Measurements from ENCODE around the gene ABCA7.

Gene ABCA7, protein sequence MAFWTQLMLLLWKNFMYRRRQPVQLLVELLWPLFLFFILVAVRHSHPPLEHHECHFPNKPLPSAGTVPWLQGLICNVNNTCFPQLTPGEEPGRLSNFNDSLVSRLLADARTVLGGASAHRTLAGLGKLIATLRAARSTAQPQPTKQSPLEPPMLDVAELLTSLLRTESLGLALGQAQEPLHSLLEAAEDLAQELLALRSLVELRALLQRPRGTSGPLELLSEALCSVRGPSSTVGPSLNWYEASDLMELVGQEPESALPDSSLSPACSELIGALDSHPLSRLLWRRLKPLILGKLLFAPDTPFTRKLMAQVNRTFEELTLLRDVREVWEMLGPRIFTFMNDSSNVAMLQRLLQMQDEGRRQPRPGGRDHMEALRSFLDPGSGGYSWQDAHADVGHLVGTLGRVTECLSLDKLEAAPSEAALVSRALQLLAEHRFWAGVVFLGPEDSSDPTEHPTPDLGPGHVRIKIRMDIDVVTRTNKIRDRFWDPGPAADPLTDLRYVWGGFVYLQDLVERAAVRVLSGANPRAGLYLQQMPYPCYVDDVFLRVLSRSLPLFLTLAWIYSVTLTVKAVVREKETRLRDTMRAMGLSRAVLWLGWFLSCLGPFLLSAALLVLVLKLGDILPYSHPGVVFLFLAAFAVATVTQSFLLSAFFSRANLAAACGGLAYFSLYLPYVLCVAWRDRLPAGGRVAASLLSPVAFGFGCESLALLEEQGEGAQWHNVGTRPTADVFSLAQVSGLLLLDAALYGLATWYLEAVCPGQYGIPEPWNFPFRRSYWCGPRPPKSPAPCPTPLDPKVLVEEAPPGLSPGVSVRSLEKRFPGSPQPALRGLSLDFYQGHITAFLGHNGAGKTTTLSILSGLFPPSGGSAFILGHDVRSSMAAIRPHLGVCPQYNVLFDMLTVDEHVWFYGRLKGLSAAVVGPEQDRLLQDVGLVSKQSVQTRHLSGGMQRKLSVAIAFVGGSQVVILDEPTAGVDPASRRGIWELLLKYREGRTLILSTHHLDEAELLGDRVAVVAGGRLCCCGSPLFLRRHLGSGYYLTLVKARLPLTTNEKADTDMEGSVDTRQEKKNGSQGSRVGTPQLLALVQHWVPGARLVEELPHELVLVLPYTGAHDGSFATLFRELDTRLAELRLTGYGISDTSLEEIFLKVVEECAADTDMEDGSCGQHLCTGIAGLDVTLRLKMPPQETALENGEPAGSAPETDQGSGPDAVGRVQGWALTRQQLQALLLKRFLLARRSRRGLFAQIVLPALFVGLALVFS (N-terminal part only)

DNA sequence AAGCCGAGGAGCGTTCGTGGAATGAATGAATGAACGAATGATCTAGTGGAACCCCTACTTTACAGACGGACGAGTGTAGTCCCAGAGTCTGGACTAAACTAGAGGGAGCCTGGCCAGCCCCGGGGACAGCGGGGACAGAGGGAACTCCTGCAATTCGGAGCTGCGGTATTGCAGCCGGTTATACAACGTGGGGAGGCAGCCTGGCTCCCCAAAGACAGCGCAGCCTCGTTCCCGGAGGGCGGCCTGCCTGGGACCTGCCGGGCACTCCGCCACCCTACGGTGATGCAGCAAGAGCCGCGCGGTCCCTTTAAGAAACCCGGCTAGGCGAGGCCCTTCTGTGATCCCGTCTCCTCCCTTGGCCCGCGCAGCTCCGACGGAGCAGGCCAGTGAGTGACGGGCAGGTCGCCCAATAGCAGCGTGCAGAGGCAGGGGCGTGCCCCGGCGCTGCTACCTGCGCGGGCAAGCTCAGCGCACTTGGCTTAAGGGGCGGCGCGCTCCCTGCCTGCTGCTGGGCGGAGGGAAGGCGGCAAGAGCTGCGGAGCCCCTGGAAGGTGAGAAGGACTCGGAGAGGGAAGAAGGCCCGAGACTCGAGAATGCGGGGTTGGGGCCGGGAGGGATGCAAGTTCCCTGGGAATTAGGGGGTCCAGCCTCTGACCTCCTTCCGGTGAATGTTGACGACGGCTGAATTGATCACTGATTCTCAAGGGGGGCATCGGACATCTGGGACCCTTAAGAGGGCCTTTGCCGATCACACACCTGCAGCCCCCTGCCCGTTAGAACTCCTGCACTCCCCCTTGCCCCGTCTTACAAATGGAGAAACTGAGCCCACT lies at the start of gene ABCA7:
TSS of gene ABCA7 (plus strand) at position 462 of the 830 bp plus-strand sequence. CDS start 1,255 bp downstream, outside the sequence.
- DNase-seq (ENCODE audit: low read depth in 2 of 2), result peak; percentile 99

DNA sequence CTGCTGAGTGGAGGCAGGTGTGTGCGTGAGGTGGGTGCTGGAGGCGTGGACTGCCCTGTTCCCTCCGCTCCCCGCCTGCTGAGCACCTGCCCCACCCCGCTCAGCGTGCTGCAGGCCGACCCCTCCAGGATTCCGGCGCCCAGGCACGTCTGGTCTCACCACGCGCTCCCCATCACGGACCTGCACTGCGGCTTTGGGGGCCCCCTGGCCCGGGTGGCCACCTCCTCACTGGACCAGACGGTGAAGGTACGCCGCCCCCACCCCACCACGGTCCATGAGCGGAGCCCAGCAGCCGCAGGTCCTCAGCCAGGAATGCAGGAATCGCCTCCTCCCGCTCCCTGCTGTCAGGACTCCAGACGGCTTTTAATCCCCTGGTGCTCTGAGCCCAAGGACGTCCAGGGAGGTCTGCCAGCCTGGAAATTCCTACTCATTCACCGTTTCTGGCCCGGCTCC lies 49.8 kb upstream of the ABCA7 start:
- DNase-seq (ENCODE audit: low read depth in 2 of 2), result no peak

DNA sequence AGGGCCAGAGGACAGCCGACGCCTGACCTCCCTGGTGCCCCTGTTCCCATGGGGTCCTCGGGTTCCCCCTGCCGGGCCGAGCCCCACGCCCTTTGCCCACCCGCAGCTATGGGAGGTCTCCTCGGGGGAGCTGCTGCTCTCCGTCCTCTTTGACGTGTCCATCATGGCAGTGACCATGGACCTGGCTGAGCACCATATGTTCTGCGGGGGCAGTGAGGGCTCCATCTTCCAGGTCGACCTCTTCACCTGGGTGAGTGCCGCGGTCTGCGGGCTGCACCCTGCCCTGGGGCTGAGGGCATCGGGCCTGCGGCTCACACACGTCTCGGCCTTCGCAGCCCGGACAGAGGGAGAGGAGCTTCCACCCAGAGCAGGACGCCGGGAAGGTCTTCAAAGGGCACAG lies 49.2 kb upstream of the ABCA7 start:
- DNase-seq (ENCODE audit: low read depth in 2 of 2), result no peak

DNA sequence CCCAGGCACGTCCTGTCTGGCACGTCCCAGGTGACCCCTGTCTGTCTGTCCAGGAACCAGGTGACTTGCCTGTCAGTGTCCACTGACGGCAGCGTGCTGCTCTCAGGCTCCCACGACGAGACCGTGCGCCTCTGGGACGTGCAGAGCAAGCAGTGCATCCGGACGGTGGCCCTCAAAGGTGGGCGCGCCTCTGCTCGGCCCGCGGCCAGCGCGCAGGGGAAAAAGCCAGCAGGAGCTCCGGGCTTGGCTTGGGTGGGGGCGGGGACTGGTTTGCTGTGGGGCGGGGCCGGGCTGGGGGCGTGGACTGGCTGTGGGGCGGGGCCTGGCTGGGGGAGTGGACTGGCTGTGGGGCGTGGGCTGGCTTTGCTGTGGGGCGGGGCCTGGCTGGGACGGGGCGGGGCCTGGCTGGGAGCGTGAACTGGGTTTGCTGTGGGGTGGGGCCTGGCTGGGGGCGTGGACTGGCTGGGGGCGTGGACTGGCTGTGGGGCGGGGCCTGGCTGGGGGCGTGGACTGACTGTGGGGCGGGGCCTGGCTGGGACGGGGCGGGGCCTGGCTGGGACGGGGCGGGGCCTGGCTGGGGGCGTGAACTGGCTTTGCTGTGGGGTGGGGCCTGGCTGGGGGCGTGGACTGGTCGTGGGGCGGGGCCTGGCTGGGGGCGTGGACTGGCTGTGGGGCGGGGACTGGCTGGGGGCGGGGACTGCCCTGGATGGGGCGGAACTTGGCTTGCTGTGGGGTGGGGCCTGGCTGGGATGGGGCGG lies 48.6 kb upstream of the ABCA7 start:
- DNase-seq (ENCODE audit: low read depth in 2 of 2), result peak in 1 of 2 donors; percentile 10

DNA sequence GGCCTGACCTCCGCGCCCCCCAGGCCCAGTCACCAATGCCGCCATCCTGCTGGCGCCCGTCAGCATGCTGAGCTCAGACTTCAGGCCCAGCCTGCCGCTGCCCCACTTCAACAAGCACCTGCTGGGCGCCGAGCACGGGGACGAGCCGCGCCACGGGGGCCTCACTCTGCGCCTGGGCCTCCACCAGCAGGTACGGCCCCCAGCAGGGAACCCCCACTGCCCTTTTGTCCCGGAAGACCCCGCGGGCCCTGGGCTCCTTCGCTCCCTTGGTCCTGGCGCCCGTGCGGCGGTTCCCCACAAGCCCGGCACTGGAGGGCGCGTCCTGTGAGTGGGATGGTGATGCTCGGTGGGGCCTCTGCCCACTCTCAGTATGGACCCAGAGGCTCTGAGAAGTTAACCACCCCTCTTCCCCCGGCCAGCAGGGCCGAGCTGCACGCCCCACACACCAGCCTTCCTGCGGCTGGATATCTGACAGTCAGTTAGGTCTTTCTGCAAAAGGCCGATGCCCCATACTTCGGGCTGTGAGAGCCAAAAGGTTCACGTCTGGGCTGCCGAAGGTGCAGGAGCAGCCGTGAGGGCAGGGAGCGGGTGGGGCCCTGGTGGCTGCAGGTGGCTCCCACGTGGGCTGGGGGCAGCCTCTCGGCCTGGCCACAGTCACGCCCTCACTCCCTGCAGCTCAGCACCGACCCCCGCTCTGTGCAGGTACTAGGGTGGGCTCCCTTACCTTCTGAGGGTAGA lies 47.8 kb upstream of the ABCA7 start:
- no peak for DNase-seq (ENCODE audit: low read depth in 2 of 2)

DNA sequence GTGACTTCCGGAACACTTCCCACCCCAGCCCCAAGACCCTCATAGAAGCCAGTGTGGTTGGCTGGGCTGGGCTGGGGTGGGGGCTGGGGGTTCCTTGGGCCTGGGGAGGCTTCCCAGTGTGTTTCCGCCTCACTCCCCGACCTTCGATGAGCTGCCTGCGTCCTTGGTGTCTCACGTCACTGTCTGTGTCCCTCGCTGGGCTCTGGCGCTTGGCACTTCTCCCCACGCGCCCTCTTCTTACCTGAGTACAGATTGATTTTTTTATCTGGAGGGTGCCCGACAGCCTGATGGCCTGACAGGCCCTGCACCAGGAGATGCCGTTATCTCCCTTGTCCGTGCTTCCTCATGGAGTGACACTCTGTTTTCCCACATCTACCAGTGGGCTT lies 47.2 kb upstream of the ABCA7 start:
- DNase-seq (ENCODE audit: low read depth in 2 of 2), result no peak

DNA sequence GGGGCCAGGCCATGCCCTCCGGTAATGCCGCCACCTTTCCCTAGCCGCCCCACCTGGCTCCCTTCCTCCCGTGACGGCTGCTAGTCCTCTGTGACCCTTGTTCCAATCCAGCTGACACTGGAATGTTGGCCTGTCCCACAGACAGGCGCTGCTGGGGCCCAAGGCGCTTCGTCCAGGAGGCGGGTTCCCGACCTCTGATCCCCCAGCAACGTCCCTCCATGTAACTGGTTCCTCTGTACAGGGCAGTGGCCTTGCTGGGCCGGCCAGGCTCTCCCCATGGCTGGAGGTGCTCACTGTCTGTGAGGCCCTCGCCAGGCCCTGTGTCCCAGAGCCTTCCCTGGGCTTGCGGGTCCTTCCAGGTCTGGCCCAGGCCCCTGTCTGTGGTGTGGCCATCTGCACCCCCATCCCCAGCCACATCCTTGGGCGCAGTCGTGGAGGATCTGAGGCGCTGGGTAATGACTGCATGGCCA lies 46.5 kb upstream of the ABCA7 start:
- DNase-seq (ENCODE audit: low read depth in 2 of 2), result no peak

DNA sequence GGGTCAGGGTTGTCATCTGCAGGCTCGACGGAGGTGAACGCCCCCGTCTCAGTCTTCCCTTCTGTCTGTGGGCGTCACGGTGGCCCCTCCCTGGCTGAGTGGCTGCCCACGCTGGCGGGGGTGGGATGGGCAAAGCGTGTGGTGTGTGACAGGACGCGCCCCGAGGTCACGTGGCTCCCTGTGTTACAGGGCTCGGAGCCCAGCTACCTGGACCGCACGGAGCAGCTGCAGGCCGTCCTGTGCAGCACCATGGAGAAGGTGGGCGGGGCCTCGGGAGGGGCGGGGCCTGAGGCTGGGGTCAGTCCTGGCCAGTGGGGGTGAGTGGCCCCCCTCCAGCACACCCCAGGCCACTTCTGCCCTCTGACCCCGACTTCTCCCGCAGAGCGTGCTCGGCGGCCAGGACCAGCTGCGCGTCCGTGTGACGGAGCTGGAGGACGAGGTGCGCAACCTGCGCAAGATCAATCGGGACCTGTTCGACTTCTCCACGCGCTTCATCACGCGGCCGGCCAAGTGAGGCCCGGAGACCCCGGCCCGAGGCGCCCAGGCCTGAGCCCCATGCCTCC lies 46.0 kb upstream of the ABCA7 start:
- DNase-seq (ENCODE audit: low read depth in 2 of 2), result no peak

DNA sequence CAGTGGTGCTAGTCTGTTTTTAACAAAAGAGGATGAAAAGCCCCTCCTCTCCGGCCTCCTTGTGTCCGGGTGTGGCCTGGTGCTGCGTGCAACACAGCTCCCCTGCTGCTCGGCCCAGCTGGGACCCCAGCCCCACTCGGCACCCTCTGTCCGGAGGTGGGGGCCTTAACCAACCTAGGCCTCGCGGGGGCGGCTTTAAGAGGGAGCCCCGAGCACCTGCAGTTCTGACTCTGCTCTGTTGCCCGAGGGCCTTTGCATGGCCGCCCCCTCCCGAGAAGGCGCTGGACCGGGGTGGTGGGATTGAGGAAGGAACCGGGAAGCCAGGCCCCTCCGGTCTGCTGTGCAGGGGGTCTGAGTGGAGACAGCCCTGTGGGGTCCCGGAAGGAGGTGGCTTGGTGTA lies 45.4 kb upstream of the ABCA7 start:
- no peak for DNase-seq (ENCODE audit: low read depth in 2 of 2)

DNA sequence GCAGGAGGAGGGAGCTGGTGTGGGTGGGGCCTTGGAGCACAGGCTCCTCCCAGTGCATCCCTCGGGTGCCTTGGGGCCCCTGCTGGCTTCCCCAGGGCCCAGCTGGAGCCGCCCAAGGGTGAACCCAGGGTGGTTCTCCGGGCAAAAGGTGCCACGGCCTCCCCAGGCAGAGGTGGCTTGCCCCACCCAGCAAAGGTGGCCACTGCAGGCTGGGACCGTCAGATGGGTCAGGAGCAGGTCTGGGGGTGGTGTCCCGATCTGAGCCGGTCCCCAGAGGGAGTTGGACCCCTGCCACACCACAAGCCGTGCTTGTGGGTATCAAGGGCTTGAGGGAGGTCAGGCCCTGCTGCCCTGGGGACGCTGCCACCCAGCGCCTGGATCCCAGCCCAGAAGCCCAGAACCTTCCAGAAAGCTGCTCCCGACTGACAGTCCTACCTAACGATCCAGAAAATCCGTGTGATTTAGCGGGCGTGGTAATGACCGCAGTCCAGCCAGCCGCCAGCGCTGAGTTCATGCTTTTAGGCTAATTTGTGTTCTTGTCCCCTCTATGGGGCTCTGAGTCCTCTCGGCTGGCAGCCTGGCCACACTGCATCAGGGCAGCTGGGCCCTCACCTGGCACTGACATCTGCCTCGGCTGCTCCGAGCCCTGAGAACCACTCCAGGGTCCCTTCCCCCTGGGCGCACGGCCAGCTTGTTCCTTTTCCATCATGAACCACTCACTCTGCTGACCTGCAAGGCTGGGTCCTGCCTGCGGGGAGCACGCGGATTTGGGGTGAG lies 44.7 kb upstream of the ABCA7 start:
- no peak for DNase-seq (ENCODE audit: low read depth in 2 of 2)

DNA sequence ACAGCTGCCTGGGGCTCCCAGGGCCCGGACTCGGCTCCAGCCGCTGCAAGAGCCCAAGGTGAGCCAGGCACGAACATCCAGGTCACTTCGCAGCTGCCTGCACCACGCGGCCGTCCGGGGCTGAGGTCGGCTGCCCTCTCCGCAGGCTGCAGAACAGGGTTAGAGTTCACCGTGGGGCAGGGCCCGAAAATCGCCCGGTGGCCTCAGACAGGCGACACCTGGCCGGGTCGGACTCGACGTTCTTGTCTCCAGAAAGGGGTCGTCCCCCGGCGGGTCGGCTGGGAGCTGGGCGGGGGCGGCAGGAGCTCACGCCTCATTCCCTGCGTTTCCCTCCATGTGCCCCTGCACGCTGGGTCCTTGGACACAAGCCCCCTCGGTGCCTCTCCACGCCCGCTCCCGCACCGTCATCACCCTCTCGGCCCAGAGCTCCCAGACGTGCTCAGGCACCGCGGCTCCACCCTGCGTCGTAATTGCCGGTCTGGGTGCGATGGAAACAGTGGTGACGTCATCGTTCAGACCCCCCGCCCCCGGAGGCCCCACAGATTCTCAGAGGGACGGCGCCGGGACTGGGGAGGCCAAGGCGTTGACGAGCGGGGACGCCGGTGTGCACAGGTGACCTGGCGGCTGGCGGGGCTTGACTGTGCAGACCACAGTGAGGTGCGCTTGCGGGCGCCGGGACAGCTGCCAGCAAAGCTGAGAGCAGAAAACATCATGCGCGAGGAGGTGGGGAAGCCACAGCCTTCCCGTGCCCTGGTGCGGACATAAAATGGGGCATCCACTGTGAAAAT lies 43.7 kb upstream of the ABCA7 start:
- DNase-seq (ENCODE audit: low read depth in 2 of 2), result peak; percentile 41 to 57

DNA sequence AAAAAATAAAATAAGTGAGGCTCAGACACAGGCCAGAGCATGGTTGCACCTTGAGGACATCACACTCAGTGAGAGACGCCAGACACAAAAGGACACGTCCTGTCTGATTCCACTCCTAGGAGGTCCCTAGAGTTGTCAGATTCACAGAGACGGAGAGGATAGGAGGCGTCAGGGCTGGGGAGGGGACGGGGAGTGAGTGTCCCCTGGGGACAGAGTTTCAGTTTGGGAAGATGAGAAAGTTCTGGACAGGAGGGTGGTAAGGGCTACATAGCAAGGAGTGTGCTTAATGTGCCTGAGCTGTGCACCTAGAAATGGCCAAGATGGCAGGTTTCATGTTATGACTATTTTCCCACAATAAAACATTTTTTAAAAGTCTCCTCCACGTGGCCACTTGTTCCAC lies 41.8 kb upstream of the ABCA7 start:
- no peak for DNase-seq (ENCODE audit: low read depth in 2 of 2)

DNA sequence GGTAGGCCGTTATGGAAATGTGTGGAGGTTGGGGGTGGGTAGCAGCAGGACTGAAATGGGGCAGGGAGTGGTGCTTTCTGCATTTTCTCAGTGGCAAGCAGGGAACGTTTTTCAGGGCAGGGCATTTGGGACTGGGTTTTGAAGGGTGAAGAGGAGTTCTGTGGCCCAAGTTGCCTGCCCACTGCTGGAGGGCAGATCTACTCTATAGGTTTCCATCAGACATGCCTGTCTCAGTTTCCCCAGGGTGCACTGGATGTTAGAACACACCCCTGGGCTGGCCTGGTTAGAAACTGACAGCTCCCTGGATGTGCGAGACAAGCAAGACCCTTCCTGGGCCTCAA lies 40.6 kb upstream of the ABCA7 start:
- DNase-seq (ENCODE audit: low read depth in 2 of 2), result no peak

DNA sequence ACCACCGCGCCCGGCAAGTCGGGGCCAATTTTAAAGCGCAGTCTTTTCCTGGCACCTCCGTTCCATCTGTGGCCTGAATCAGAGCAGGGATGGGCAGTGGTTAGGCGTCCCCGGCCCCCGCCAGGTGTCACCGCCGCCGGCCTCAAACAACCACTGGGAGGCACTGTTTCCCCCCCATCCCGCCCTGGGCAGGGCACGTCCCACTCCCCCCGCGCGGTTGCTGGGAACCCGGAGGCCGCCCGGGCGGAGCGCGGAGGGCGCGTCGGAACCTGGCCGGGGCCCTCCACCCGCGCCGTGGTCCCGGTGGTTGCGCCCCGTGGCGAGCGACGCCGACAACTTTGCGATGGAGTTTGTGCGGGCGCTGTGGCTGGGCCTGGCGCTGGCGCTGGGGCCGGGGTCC lies 39.8 kb upstream of the ABCA7 start, which contains the start of gene GRIN3B:
TSS of gene GRIN3B (plus strand) at position 325 of the 400 bp plus-strand sequence. CDS start at position 344, 19 bp downstream.
- DNase-seq (ENCODE audit: low read depth in 2 of 2), result peak in 1 of 2 donors; percentile 39

DNA sequence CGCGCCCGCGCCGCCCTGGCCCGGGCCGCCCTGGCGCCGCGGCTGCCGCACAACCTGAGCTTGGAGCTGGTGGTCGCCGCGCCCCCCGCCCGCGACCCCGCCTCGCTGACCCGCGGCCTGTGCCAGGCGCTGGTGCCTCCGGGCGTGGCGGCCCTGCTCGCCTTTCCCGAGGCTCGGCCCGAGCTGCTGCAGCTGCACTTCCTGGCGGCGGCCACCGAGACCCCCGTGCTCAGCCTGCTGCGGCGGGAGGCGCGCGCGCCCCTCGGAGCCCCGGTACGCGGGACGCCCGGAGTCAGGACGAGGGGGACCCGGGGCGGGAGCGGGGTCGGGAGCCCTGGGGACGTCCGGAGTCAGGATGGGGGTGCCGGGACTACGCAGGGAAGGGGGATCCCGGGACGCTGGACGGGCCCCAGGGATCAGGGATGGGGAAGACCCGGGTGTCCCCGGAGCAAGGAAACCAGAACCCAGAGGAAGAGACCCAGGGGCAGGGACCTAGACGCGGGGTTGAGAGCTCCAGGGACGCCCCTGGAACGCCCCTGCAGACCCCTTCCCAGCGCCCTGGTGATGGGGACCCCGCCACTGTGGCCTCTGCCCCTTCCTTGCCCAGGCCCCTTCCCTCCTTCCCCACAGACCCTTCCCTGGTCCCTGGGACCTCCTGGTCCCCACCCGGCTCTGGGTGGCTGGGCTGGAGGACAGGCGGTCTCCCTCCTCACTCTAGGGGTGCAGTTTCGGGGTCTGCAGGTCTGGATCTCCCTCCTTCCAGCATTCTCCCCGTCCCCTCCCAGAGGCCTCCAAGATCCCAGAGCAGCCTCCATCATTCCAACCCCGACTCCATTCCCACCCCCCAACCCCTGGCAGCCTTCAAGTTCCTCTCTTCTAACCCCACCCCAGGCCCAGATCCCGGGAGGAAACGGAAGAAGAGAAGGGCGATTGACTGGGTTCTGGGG lies 39.0 kb upstream of the ABCA7 start:
- no peak for DNase-seq (ENCODE audit: low read depth in 2 of 2)

DNA sequence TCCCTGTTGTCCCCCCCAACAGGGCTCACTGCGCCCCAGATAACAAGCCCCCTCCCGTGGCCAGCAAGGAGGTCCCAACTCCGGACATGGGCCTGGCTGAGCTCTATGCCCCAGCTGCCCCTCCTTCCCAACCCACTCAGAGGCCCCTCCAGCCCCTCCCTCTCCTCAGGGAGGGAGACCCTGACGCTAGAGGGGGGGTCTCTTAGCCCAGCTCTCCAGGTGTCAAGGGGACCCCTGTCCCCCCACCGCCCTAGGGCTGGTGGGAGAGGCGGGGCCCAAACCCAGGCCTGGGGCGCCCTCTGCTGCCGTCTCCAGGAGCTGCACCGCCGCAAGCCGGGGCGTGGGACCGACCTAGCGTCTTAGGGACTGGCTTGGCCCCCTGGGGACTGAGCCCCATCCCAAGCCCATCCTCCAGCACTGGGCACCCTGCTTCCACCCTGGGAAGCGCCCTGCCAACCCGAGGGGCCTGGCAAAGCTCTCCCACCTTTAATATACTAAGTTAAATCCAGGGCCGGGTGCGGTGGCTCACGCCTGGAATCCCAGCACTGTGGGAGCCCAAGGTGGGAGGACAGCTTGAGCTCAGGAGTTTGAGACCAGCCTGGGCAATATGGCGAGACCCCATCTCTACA lies 38.3 kb upstream of the ABCA7 start:
- peak; percentile 47 to 56 for DNase-seq (ENCODE audit: low read depth in 2 of 2)
